HepG2 (cell line): Measurements from ENCODE around the gene NOTCH4. TPM values are rescaled to one million over a fixed set of nuclear protein-coding genes. Genes with fewer than 3 reads are reported as not detected.

Experiments used
- ATAC-seq: fragments of 200-7000 bp; cut with Tn5 transposase; 3 replicates; pipeline ENCODE4 v1.9.1; 2020; ENCODE audit warnings: mild to moderate bottlenecking, moderate library complexity
- BruUV-seq: library from RNA; stranded (reverse); fragments of 400-500 nt; replicated peaks from 2 replicates; lab custom pipeline; 2021; lab: Mats Ljungman, UMichigan
- CTCF ChIA-PET: fragments of 300-600 bp; formaldehyde crosslinking; extraction: SDS; loops from one replicate; lab custom pipeline; 2021; ENCODE audit warnings: low total read pairs, inconsistent platforms, low intra/inter-chr PET ratio; lab: Yijun Ruan, JAX
- POLR2A ChIA-PET: fragments of 350-600 bp; sonication (Branson Sonifier 250); formaldehyde crosslinking; loops from one replicate; lab custom pipeline; 2020; ENCODE audit warnings: antibody characterized with exemption, inconsistent platforms; lab: Yijun Ruan, JAX
- DNase-seq: peaks from one replicate; pipeline ENCODE4 v3.0.0-alpha.2; 2015; ENCODE audit warnings: low spot score
- FAIRE-seq: peaks from 3 replicates; lab custom pipeline; 2011; peaks lifted over from hg19 to GRCh38; lab: Jason Lieb, UNC
- H2AFZ ChIP-seq: one replicate; pipeline ENCODE4 v1.6.1; 2011; ENCODE audit warnings: low read length, inconsistent platforms
- H3K27ac ChIP-seq: fragments of 300-600 bp; 3 replicates; pipeline ENCODE4 v1.8.0; 2011; ENCODE audit warnings: mixed run types, mild to moderate bottlenecking, mixed read lengths, low read length, inconsistent platforms; ENCODE audit not compliant: insufficient read depth; ENCODE audit errors: extremely low read length
- H3K27me3 ChIP-seq, 2 experiments: fragments of 200-600 bp in 1 of 2; 2 replicates in 1 of 2; 3 replicates in 1 of 2; pipeline versions ENCODE4 v1.6.0 to v1.8.0; 2011; ENCODE audit warnings: low read length in 2 of 2, mild to moderate bottlenecking in 2 of 2, moderate library complexity in 2 of 2, inconsistent platforms in 1 of 2; ENCODE audit not compliant: insufficient read depth in 2 of 2, control insufficient read depth in 1 of 2
- H3K36me3 ChIP-seq, 2 experiments: fragments of 200-600 bp in 1 of 2; replicated peaks in 1 of 2; 2 replicates in 1 of 2; 3 replicates in 1 of 2; pipeline versions ENCODE4 v1.5.1 to v1.8.0; 2011; ENCODE audit warnings: low read length in 2 of 2, inconsistent platforms in 1 of 2; ENCODE audit not compliant: insufficient read depth in 2 of 2, control insufficient read depth in 1 of 2
- H3K4me1 ChIP-seq: 2 replicates; pipeline ENCODE4 v1.5.1; 2012; ENCODE audit warnings: low read length, inconsistent platforms; ENCODE audit not compliant: insufficient read depth
- H3K4me2 ChIP-seq: 2 replicates; pipeline ENCODE4 v1.6.0; 2011; ENCODE audit warnings: low read depth, low read length, inconsistent platforms
- H3K4me3 ChIP-seq, 3 experiments: fragments of 200-600 bp in 1 of 3; sonication (generic), shearing (Covaris generic) in 1 of 3; replicated peaks in 1 of 3; 2 replicates each; pipeline ENCODE4 v1.5.1; 2011 to 2016; ENCODE audit warnings: low read length in 3 of 3, inconsistent platforms in 2 of 3, low read depth in 2 of 3, mild to moderate bottlenecking in 2 of 3, control low read depth in 1 of 3, mixed read lengths in 1 of 3; ENCODE audit not compliant: insufficient read depth in 1 of 3
- H3K79me2 ChIP-seq: one replicate; pipeline ENCODE4 v1.6.1; 2011; ENCODE audit warnings: low read length, inconsistent platforms; ENCODE audit not compliant: insufficient read depth
- H3K9ac ChIP-seq: 2 replicates; pipeline ENCODE4 v1.6.0; 2011; ENCODE audit warnings: mild to moderate bottlenecking, low read depth, low read length, inconsistent platforms; ENCODE audit not compliant: insufficient read depth
- H3K9me3 ChIP-seq: 2 replicates; pipeline ENCODE4 v1.5.1; 2012; ENCODE audit warnings: mild to moderate bottlenecking, low read length
- H4K20me1 ChIP-seq: 2 replicates; pipeline ENCODE4 v1.6.0; 2011; ENCODE audit warnings: inconsistent platforms, mild to moderate bottlenecking, low read length, moderate library complexity; ENCODE audit not compliant: insufficient read depth
- ADNP ChIP-seq: sonication (generic); formaldehyde crosslinking; IDR thresholded peaks from 2 replicates; pipeline ENCODE4 v1.4.0; 2020; ENCODE audit warnings: missing genetic modification reagents
- ATF3 ChIP-seq: sonication (generic); formaldehyde crosslinking; IDR thresholded peaks from 2 replicates; pipeline ENCODE4 v1.4.0; 2020; ENCODE audit warnings: missing genetic modification reagents
- ATF5 ChIP-seq: sonication (generic); formaldehyde crosslinking; IDR thresholded peaks from 2 replicates; pipeline ENCODE4 v1.4.0; 2020; ENCODE audit warnings: mild to moderate bottlenecking, low read depth, missing genetic modification reagents
- ELF3 ChIP-seq: IDR thresholded peaks from 2 replicates; pipeline ENCODE4 v1.6.1; 2016; ENCODE audit warnings: missing genetic modification reagents, missing compliant biosample characterization
- HCFC1 ChIP-seq: fragments of 150-350 bp; IDR thresholded peaks from 2 replicates; pipeline ENCODE4 v1.6.1; 2014; ENCODE audit warnings: low read depth, low read length
- HHEX ChIP-seq: IDR thresholded peaks from 2 replicates; pipeline ENCODE4 v1.6.1; 2016; ENCODE audit warnings: control low read depth
- MAFG ChIP-seq: sonication (generic); formaldehyde crosslinking; IDR thresholded peaks from 2 replicates; pipeline ENCODE4 v1.5.1; 2020; ENCODE audit warnings: mild to moderate bottlenecking, missing genetic modification reagents
- NPAS2 ChIP-seq: sonication (generic); formaldehyde crosslinking; IDR thresholded peaks from 2 replicates; pipeline ENCODE4 v1.8.0; 2022; ENCODE audit warnings: mild to moderate bottlenecking, missing genetic modification reagents, borderline replicate concordance
- RAD51 ChIP-seq: fragments of 450-650 bp; IDR thresholded peaks from 2 replicates; pipeline ENCODE4 v1.6.1; 2016; ENCODE audit warnings: borderline replicate concordance
- RNF219 ChIP-seq: sonication (generic); formaldehyde crosslinking; IDR thresholded peaks from 2 replicates; pipeline ENCODE4 v1.5.0; 2020; ENCODE audit warnings: mild to moderate bottlenecking, missing genetic modification reagents
- RXRB ChIP-seq: IDR thresholded peaks from 2 replicates; pipeline ENCODE4 v1.6.1; 2016; ENCODE audit warnings: borderline replicate concordance, missing genetic modification reagents, missing compliant biosample characterization
- TFDP1 ChIP-seq: IDR thresholded peaks from 2 replicates; pipeline ENCODE4 v1.6.1; 2016; ENCODE audit warnings: missing compliant biosample characterization, missing genetic modification reagents, borderline replicate concordance
- ZNF691 ChIP-seq: sonication (generic); formaldehyde crosslinking; IDR thresholded peaks from 2 replicates; pipeline ENCODE4 v1.4.0; 2020; ENCODE audit warnings: missing genetic modification reagents, low read depth, mild to moderate bottlenecking, borderline replicate concordance
- WGBS: methylation state at CpG from one replicate; pipeline ENCODE4 v1.1.6; 2017; ENCODE audit warnings: low lambda C conversion rate; 5-methylcytosine and 5-hydroxymethylcytosine counted together
- in situ Hi-C: cut with HindIII; loops from 2 replicates; pipeline ENCODE4 v1.10.0; 2017; ENCODE audit warnings: low pct_unique_long_range_greater_than_20kb; ENCODE audit not compliant: extremely low pct_ligation_motif_present
- intact Hi-C: fragments of 100-400 bp; cut with micrococcal nuclease; formaldehyde crosslinking; loops from one replicate; pipeline ENCODE4 v1.10.0; 2022; ENCODE audit not compliant: unreplicated experiment
- polyA plus RNA-seq, 8 experiments: library from polyadenylated mRNA; depleted of rRNA in 3 of 8; stranded (reverse) in 7 of 8; unstranded in 1 of 8; fragments of >200 nt; fragmentation: Illumina TruSeq in 4 of 8; extraction: Trizol in 4 of 8; gene quantifications; 2 replicates each; pipeline versions ENCODE4 v1.2.1 to v1.2.3, GENCODE V29; 2011 to 2016; ENCODE audit warnings: low read depth in 4 of 8, missing spikeins in 1 of 8, mixed read lengths in 1 of 8; ENCODE audit not compliant: insufficient read depth in 1 of 8
- total RNA-seq, 5 experiments: library from RNA; depleted of rRNA; stranded (reverse); fragments of >200 nt; fragmentation: Illumina TruSeq; extraction: Trizol; gene quantifications; 2 replicates each; pipeline ENCODE4 v1.2.3, GENCODE V29; 2016; ENCODE audit warnings: low read depth in 1 of 5
- TF ChIP-seq, protein P1 (sequence below): IDR thresholded peaks from 2 replicates; pipeline ENCODE4 v1.6.1; 2012; ENCODE audit warnings: low read depth, low read length, improper control_type of control experiment

The NOTCH4 gene
- total and polyA plus RNA-seq, 2 of the 13 experiments (the other 11 are each of a cell fraction or from before 2014, with no cell fraction given), result 0.51 to 0.83 TPM

- TF ChIP-seq ZNF691 (CRISPR knock-in tag) (no peak), HHEX (no peak), TFDP1 (CRISPR knock-in tag) (peak; percentile 25; the same call in 1 of the 2 replicates), NPAS2 (no peak)
- TF ChIP-seq, protein P1, sequence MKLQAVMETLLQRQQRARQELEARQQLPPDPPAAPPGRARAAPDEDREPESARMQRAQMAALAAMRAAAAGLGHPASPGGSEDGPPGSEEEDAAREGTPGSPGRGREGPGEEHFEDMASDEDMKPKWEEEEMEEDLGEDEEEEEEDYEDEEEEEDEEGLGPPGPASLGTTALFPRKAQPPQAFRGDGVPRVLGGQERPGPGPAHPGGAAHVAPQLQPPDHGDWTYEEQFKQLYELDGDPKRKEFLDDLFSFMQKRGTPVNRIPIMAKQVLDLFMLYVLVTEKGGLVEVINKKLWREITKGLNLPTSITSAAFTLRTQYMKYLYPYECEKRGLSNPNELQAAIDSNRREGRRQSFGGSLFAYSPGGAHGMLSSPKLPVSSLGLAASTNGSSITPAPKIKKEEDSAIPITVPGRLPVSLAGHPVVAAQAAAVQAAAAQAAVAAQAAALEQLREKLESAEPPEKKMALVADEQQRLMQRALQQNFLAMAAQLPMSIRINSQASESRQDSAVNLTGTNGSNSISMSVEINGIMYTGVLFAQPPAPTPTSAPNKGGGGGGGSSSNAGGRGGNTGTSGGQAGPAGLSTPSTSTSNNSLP, result peak; percentile 74
Observed at GRCh38 chr6:32177788-32178546, 45.9 kb downstream of the NOTCH4 start, which contains the start of gene RNF5 (continued).

GRCh38 chr6:32177183-32177787 lies 46.6 kb downstream of the NOTCH4 start:
- ChIA-PET POLR2A (interaction anchor here (0.6 to 5.8 kb wide), 23 partner anchors 8 to 1094 kb away, joined by 3 to 127 read pairs (median 5); partner anchors contain the start of genes ATF6B, CFB, FKBPL and GPANK1), CTCF (interaction anchor here (0.9 kb wide), 1 partner anchor 58 kb away, joined by 3 read pairs; no protein-coding TSS in a partner anchor)
- Histone ChIP-seq H3K4me3 (peak overlapping the region; percentile 96 to 98 (median 98)), H3K36me3 (peaks cover 15 to 22% of the 10 kb centered on the region in 2 experiments; a peak in 4 of 5 replicates), H3K4me2 (peak overlapping the region; percentile 98), H3K4me1 (peaks cover 60% of the 10 kb centered on the region), H3K9ac (peak overlapping the region; percentile 90), H3K27me3 (no peaks in the 10 kb centered on the region; a peak in 1 of 5 replicates), H3K79me2 (peaks cover 56% of the 10 kb centered on the region), H3K27ac (peak overlapping the region; percentile 97), H2AFZ (no peak overlapping the region), H4K20me1 (no peaks in the 10 kb centered on the region), H3K9me3 (no peaks in the 10 kb centered on the region)
- ATAC-seq, result peak; percentile 12
- 0% methylated on average over 19 of the region's 20 CpGs for WGBS
- in situ Hi-C loops, result no loop called here
- intact Hi-C loops, result loop anchor here (2.0 to 5.0 kb wide), 2 partner anchors 58 to 1090 kb away; no protein-coding TSS in a partner anchor
- FAIRE-seq, result no peak
- no peak for DNase-seq
- BruUV-seq, result TSS peak; percentile 61
- TF ChIP-seq RAD51 (no peak), MAFG (CRISPR knock-in tag) (no peak; the same call in 1 of the 2 replicates), ADNP (CRISPR knock-in tag) (no peak), RXRB (CRISPR knock-in tag) (peak; percentile 30; the same call in 1 of the 2 replicates), ELF3 (CRISPR knock-in tag) (no peak), ATF5 (CRISPR knock-in tag) (no peak), HCFC1 (no peak), RNF219 (CRISPR knock-in tag) (no peak), ATF3 (CRISPR knock-in tag) (no peak)
